Dedifferentiated amniotic fluid mesenchymal stem cell (primary cell): ENCODE measurements around the gene CTDSPL.

Experiments
- DNase-seq: peaks from one replicate; pipeline ENCODE4 v3.0.0-alpha.2; 2016; ENCODE audit errors: extremely low spot score

CTDSPL gene

DNA sequence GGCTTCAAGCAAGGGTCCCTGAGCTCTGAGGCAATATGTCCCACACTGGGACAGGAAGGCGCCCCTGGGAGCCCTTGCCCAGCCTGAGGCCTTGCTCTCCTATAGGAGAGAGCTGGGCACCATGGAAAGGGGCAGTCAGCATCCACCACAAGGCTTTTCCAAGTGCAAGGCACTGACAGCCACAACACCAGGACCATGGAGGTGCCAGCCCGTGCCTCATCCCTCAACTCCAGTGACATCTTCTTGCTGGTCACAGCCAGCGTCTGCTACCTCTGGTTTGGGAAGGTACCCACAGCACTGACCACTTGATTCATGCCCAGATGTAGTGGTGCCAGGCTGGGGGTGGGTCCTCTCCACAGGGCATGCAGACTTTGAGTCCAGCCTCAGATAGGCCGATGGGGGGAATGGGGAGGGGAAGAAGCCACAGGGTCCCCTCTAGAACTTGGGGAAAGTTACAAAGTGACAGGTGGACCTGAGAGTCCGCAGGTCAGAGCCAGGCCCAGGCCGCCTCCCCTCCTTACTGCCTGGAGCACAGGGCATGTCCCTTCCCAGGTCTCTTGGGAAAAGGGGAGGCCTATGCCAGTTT is 140.7 kb downstream of the CTDSPL start:
- DNase-seq: no peak

DNA sequence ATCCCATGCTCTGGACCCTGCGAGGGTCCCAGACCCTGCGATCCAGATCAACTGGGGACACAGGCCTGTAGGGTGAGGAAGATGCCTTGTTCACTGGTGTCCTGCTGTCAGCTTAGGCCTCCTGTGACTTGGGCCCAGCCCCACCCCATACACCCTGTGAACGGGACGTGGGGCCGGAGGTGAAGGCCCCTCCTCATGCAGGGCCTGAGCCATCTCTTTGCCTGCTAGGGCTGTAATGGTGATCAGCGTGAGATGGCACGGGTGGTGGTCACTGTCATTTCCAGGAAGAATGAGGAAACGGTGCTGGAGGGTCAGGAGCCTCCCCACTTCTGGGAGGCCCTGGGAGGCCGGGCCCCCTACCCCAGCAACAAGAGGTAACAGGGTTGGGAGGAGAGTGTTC is 141.3 kb downstream of the CTDSPL start:
- no peak for DNase-seq

DNA sequence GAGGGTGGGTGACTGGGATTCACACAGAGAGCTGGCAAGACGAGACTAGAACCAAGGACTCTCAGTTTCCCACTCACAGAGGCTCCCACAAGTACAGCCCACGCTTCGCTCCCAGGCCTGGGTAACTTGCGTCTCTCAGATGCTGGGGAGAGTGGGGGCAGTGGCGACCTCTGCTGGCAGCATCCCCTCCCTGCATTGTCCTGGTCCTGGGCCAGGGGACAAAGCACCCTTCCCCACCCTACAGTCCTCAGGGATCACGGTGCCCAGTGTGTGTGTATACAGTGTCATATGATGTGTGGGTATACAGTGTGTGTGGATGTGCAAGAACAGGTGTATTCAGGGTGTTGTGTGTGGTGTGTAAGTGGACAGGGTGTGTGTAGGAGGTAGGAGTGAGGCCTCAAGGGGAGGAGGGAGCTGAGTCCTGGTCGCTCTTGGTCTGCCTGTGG is 141.7 kb downstream of the CTDSPL start:
- no peak for DNase-seq

DNA sequence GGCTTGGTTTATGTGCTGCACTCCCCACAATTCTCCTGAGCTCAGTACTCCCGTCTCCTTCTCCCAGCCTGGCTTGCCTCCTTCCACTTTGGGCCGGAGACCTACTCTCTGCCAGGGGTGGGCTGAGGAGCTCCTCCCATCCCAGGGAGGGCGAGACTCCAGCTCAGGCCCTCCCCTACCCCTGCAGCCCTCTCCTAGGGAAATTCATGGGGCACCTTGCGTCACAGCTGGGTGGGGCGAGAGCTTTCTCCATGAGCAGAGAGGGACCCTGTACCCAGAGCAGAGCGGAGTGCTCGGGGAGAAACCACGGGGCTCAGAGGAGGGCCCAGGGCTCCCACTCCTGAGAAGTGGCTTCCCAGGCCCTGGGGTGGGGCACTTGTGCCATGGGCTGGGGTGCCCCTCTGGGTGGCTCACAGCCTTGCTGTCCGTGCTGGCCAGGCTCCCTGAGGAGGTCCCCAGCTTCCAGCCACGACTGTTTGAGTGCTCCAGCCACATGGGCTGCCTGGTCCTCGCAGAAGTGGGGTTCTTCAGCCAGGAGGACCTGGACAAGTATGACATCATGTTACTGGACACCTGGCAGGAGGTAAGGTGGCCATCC is 142.2 kb downstream of the CTDSPL start:
- no peak for DNase-seq

DNA sequence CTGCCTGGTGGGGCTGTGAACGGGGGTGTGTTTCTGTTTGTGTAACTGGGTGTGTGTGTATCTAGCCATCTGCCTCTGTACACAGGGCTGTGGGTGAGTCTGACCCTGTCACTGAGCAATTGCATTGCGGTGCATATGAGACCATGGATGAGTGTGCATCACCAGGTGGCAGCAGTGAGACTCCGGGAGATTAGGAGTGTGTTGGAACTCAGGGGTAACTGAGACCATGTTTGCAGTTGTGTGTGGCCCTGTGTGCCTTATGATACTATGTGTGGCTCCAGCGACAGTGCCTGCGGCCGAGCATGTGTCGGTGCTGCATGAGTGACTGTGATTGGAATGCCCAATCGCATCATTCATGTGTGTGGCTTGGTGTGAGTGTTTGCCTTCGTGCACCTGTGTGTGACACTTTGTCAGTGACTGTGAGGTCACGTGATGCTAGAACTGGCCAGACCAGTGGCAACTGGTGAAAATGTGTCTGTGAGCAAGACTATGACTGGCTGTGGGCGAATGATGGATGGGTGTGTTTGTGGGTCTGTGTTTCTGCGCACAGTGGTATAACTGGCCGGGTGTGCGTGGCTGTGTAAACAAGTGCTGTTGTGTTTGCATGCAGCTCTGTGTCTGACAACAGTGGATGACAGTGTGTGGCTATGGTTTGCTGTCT is 142.9 kb downstream of the CTDSPL start:
- peak; percentile 31 for DNase-seq

DNA sequence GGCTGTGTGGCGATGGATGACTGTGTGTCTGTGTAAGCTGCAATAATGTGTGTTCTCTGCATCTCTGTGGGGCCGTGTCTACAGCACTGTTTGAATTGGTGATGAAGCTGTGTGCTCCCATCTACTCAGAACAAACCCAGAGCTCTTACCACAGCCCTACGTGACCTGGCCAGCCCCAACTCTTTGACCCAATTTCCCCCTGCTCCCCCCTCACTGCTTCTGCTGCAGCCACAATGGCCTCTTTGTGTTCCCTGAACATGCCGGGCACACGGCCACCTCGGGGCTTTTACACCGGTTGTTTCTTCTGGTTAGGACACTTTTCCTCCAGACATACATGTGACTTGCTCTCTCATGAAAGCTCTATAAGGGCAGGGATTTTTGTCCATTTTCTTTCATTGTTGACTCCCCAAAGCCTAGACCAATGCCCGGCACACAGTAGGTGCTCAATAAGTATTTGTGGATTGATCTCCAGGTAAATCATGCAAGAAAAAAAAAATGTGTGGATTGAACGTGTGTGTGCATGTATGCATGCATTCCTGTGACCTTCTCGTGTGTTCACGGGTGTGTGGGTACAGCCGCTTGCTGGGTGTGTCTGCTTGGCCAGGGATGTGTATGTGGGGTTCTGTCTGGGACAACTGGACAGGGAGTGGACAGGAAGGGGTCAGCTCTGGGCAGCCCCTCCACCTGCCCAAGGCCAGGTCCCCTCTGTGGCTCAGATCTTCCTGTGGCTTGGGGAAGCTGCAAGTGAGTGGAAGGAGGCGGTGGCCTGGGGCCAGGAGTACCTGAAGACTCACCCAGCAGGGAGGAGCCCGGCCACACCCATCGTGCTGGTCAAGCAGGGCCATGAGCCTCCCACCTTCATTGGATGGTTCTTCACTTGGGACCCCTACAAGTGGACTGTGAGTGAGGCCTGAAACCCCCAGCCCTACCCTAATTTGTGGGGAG is 143.7 kb downstream of the CTDSPL start:
- no peak for DNase-seq

DNA sequence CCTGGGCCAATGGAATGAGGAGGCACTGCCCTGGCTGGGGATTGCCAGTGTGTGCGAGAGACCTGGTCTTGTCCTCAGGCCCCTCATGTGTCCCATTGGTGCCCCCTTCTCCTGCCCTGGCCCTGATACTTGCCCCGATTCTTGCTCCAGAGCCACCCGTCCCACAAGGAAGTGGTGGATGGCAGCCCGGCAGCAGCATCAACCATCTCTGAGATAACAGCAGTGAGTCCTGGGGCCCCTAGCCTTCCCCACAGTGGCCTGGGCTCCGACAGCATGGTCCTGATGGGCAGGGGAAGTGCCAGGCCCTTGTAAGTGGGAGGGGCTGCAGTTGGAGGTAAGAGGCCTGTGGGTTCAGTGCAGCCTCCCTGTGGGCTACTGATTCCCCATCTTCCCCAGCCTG is 144.4 kb downstream of the CTDSPL start:
- no peak for DNase-seq

DNA sequence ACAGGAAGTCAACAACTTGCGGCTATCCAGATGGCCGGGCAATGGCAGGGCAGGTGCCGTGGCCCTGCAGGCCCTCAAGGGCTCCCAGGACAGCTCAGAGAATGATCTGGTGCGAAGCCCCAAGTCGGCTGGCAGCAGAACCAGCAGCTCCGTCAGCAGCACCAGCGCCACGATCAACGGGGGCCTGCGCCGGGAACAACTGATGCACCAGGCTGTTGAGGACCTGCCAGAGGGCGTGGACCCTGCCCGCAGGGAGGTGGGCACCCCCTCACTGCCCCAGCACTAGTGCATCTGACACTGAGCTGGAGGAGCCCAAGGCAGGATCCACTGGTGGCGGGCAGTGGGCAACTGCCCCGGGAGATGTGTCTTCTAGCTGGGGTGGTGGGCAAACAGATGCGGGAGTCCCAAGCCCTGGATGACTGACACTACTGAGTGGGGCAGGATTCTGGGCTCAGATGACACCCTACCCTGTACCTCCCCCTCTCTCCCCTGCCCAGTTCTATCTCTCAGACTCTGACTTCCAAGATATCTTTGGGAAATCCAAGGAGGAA is 144.8 kb downstream of the CTDSPL start:
- no peak for DNase-seq

DNA sequence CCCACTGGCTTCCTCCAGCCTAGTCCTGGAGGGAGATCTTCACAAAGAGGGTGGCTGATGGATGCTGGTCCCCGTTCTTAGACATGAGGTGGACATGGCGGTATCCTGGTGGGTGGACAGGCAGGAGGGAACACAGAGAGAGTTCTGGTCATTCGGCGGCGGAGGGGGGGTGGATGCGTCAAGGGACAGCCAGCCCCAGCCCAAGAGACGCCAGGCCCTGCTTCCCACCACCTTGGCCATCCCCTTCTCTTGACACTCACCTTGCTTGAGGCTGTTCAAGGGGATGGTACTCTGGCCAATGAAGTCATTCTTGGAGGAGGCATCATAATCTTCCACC is 146.0 kb downstream of the CTDSPL start:
- DNase-seq: no peak

DNA sequence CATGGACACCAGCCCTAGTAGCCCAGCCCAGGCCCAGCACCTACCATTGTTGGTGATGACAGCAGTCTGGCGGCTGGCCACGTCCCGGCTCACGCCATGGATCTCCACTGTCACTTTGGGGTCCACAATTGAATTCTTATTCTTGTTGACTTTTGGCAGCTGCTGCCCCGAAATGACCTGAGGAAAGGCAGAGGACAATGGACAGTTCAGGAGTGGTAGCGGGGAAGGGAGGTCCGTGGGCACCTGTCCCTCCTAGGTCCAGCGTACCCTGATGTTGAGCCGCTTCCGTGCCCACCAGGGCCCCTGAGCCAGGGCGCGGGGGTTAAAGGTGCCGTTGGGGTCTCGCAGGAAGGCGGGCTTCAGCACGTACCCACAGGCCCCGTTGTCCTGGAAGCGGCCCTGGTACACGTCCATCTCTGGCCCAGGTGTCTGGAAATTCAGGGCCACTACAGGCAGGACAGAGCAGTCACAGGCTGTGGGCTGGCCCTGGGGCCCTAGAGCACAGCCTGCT is 146.6 kb downstream of the CTDSPL start:
- no peak for DNase-seq

DNA sequence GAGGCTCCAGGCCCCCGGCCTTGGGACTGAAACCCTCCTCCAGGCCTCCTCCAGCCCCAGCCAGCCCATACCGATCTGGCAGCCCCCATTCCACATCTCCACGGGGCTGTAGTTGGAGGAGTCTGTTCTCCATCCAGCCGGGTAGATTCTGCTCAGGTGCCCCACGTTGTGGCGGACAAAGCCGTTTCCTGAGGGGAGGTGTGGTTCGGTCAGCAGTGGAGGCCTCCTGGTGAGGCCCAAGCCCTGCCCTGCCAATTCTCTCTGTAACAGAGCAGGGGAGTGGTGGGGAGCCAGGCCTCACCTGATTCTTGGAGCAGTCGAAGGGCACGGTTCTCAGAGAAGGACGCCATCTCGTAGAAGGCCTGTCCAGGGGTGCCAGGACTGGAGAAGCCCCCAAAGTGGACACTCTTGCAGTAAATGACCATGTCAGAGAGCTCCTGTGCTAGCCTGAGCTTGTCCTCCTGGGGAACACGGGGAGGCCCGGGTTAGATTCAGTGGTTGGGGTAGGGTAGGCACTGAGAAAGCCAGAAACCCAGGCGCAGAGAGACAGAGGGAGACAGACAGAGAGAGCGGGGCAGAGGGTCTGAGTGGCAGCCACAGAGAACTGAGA is 147.4 kb downstream of the CTDSPL start:
- no peak for DNase-seq

DNA sequence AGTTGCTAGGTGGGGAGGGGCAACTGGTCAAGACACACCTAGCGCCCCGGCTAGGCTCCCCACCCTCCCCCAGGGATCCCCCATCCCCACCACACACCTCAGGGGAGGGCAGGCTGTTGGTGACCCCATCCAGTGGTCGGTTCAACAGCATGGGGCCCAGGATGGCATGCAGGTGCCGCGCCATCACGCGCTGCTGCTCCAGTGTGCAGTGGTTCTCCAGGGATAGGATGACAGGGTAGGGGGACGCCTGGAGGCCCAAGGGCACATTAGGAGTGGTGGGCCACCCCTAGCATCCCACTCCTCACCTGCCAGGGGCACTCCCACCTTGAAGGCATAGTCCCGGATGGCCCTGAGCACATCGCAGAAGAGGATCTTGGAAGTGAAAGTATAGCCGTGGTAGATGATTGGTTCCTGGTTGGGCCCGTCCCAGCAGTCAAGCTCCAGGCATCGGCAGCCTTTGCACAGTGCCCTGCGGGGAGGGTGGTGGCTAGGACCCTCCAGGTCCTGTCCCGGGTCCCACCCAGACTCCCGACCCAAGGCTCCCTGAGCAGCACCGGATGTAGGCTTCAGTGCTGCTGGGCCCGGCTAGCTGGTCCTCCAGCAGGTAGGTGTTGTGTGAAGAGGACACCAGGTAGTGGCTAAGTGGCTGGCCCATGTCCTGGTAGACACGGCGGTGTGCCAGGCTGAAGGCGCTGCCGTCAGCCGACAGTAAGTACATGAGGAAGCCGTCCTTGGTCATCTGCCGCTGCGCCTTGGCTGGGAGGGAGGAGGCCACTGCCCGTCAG is 148.3 kb downstream of the CTDSPL start:
- DNase-seq: no peak

DNA sequence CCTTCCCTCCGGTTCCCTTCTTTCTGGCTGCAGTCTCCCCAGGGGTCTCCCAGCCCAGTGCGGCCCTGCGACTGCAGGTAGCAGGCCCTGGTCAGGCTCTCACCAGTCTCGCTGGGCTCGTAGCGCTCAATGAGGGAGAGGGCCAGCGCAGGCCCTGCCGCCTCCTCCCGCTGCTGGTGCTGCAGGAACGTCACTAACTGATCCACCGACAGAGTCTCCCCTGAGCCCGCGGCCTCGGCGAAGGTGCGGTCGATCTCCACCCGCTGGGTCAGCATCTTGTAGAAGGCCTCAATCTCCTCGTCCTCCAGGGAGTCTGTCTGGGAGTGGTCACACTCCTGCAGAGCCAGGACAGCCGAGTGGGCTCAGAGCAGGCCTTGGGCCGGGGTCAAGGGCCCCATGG is 149.4 kb downstream of the CTDSPL start:
- no peak for DNase-seq

DNA sequence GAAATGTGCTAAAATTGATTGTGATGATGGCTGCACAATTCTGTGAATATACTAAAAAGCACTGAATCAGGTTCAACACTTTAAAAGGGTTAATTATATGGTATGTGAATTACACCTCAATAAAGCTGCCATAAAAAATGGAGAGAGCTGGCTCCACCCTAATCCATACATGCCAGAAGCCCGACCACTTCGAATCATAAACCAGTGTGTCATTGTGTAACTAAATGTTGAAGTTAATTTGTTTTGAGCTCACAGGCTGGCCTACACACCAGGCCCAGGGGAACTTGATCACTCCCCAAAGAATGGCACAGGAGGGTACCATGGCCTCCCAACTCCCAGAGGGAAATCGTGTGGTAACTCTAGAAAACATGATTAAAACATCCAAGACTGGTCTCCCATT is 153.8 kb downstream of the CTDSPL start:
- DNase-seq: no peak

DNA sequence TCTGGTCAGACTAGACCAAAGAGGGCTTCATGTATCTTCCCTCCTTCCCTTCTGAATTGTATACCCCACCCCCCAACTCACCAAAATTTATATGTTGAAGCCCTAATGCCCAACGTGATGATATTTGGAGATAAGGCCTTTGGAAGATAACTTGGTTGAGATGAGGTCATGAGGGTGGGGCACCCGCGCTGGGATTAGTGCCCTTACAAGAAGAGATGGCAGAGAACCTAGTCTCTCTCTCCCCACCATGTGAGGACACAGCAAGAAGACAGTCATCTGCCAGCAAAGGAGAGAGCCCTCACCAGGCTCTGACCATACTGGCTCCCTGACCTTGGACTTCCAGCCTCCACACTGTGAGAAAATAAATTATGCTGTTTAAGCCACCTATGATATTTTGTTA is 154.3 kb downstream of the CTDSPL start:
- DNase-seq: no peak

DNA sequence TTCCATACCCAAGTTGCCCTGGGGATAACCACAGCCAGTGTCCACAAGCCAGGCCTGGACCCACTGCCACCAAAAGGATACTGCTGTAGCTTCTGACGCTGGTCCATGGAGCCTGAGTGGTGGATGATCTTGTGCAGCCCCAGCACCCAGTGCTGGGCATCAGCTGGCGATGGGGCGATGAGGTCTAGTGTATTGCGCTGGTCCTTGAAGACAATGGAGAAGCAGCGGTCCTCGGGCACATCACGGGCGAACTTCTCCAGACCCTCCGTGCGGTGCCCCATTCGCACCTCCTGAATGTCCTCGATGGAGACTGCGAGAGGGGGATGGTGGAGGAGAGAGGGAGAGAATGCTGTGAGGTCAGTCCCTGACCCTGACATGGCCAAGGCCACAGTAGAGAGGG is 154.7 kb downstream of the CTDSPL start:
- no peak for DNase-seq

DNA sequence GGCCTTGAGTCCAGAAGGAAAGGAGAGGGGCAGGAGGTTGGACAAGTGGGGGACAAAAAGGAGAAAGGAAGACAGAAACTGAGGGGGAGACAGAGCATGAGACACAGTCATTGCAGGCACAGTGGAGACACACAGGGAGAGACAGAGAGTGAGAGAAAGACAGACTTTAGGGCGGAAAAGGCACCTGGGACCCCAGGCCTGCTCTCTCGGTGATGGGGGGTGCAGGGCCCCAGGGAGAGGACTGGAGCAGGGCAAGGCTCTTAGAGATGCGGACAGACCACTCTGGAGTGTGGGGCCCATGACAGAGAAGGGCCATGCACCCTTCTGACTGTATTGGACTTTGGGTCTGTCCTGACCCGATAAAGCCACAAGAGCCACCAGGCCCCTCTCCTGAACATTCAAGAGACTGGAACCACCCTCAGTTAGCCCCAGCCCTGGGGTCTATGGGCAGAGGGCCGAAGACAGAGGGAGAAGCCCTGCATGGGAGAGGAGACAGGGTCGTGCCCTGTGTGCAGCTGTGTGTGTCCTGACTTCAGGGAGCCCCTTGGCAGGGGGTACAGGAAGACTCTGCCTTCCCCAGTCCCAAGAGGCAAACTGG is 155.3 kb downstream of the CTDSPL start:
- no peak for DNase-seq

DNA sequence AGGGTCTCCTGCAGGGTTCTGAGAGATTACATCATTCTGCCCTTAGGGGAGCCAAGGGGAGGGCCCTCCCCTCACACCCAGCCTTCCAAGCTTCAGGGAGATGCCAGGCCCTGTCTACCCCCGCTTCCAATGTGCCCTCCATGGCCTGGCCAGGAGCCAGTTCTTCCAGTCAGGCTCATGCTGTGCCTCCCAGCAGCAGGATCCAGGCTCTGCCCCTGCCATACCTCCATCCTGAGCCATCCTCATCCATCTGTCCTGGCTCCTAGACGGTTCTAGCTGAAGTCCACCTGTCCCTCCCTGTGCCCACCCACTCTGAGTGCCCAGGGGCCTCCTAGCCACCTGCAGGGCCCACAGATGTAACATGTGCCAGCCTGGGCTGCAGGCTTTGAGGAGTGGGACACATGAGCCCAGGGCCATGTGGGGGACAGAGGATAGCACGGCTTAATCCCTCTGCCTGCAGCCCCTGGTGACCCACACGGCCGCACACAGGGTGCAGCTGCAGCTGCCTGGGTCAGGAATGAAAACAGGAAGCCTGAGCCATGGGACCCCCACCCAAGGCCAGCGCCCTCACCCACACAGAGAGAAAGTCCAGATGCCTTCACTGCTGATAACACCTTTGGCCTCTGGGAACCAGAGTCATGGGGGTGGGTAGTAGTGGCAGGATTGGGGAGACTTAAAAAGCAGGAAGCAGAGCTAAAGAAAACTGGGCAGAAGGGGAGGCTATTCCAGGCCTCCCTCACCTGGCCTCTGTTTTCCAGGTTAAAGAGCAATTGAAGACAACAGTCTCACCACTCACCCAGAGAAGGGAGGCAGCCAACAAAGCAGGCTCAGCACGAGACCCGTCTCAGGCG is 156.0 kb downstream of the CTDSPL start:
- no peak for DNase-seq
